ENCODE results near the gene IFT52. TPM values are rescaled to one million over a fixed set of nuclear protein-coding genes. Genes with fewer than 3 reads are reported as not detected.

The IFT52 gene
- total and polyA plus RNA-seq, 11 donors = 4.2 to 15.5 (median 5.7) TPM

DNA sequence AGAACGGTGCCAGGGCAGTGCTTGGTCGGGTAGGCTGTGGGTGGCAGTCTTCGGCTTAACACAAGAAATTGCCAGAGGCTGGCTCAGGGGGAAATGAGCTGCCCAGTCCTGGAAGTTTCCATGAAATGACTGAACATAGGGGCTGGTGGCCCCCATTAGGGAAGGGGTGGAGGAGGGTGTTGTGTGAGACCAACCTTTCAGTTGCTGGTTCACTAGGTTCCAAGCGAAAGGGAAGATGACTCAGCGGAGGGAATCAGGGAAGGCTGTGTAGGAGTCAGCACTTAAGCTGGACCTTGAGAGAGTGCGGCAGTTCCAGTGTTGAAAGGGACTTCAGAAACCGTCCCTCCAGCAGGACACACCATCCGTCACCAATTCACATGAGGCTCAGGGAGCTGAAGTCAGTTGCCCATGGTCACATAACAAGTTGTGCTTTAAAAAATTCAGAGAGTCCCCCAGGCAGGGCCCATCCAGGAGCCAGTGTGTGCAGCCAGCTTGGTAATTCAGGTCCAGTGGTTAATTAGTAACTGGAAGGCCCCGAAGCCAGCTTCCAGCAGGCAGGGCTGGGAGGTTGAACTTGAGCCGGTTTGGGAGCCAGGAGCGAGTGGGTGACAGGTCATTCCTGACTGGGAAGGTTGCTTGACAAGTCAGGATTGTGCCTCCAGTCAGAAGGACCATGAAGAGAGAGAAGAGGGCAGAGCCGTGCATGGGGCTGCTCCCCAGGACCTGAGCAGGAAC, 32.2 kb upstream of the IFT52 start, which contains the start of gene SGK2:
Gene SGK2, plus strand, starts transcription at position 616 of the 735 bp plus-strand sequence. CDS start 7,469 bp downstream, outside the sequence.
- 82 to 91% (median 88%) methylated on average over 12 of the region's 12 CpGs for WGBS, 4 donors
- Histone ChIP-seq H3K36me3 (no peaks in the 10 kb centered on the region), H3K27ac (no peak within 1 kb of the TSS), H3K4me1 (peaks cover 0 to 3% (median 0%) of the 10 kb centered on the region in 12 donors), H3K27me3 (no peaks in the 10 kb centered on the region), H3K9me3 (no peaks in the 10 kb centered on the region), H3K4me3 (no peak within 1 kb of the TSS)
- intact Hi-C loops (cut with DNase I) = no loop called here
- DNase-seq (no peak), ATAC-seq (peak in 1 of 4 donors; percentile 30)
- no peak for TF ChIP-seq POLR2A (IDR thresholded peaks at IDR 0.05)
- TF ChIP-seq, protein P1, sequence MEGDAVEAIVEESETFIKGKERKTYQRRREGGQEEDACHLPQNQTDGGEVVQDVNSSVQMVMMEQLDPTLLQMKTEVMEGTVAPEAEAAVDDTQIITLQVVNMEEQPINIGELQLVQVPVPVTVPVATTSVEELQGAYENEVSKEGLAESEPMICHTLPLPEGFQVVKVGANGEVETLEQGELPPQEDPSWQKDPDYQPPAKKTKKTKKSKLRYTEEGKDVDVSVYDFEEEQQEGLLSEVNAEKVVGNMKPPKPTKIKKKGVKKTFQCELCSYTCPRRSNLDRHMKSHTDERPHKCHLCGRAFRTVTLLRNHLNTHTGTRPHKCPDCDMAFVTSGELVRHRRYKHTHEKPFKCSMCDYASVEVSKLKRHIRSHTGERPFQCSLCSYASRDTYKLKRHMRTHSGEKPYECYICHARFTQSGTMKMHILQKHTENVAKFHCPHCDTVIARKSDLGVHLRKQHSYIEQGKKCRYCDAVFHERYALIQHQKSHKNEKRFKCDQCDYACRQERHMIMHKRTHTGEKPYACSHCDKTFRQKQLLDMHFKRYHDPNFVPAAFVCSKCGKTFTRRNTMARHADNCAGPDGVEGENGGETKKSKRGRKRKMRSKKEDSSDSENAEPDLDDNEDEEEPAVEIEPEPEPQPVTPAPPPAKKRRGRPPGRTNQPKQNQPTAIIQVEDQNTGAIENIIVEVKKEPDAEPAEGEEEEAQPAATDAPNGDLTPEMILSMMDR (IDR thresholded peaks at IDR 0.05) = no peak

- TF ChIP-seq, protein P1 (IDR thresholded peaks at IDR 0.05) = no peak
- no peak for TF ChIP-seq POLR2A (IDR thresholded peaks at IDR 0.05)
- intact Hi-C loops (cut with DNase I) = no loop called here
- ATAC-seq (no peak), DNase-seq (no peak)
- Histone ChIP-seq H3K9me3 (no peaks in the 10 kb centered on the region), H3K4me1 (peaks cover 0 to 3% (median 0%) of the 10 kb centered on the region in 12 donors), H3K36me3 (no peaks in the 10 kb centered on the region), H3K4me3 (no peak overlapping the region), H3K27me3 (no peaks in the 10 kb centered on the region), H3K27ac (no peak overlapping the region)
- 81 to 83% (median 81%) methylated on average over 8 of the region's 8 CpGs for WGBS, 4 donors
Observed at GRCh38 chr20:43559147-43559987, 31.4 kb upstream of the IFT52 start.

DNA sequence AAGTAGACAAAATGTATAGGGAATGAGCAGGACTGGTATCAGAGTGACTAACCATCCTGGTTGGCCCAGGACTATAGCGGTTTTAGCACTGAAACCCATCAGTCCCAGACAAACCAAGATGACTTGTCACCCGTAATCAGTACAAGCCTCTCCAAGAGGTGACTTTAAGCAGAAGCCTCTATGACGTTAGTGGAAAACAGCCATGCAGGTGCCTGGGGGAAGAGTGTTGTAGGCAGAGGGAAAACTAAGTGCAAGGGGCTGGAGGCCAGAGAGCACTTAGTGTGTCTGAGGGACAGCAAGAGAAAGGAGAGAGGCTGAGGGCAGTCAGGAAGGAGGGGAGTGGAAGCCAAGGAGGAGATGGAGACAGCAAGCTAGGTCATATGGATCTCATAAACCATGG, 29.8 kb upstream of the IFT52 start:
- intact Hi-C loops (cut with DNase I) = no loop called here

More for the DNA sequence above, 29.8 kb upstream of the IFT52 start:
- ATAC-seq (no peak), DNase-seq (no peak)
- no peaks in the 10 kb centered on the region for H3K36me3 ChIP-seq
- 69 to 88% (median 77%) methylated on average over 3 of the region's 3 CpGs for WGBS, 4 donors
- H3K4me3 ChIP-seq = no peak overlapping the region
- H3K4me1 ChIP-seq = peaks cover 0 to 3% (median 0%) of the 10 kb centered on the region in 12 donors
- H3K9me3 ChIP-seq = no peaks in the 10 kb centered on the region
- no peak overlapping the region for H3K27ac ChIP-seq
- no peaks in the 10 kb centered on the region for H3K27me3 ChIP-seq
- TF ChIP-seq POLR2A (IDR thresholded peaks at IDR 0.05) = no peak
- TF ChIP-seq, protein P1 (IDR thresholded peaks at IDR 0.05) = no peak

Data from heart left ventricle (tissue), 16 donors.